NCI-H187 treated with DMSO at 0.1 percent for 48 hours (cell line): ENCODE measurements around the gene TESK2.
"Not testable (repeated sequence)": the region's sequence is repeated elsewhere in the genome, so short reads cannot be mapped to it uniquely, and the experiment has no call there.

Source experiments
- DNase-seq: peaks from one replicate; lab custom pipeline; 2025; lab: John Stamatoyannopoulos, UW

The TESK2 gene

GRCh38 chr1:45510036-45510971, 19.3 kb upstream of the TESK2 start:
- DNase-seq: no peak

GRCh38 chr1:45508295-45509151, 17.6 kb upstream of the TESK2 start:
- no peak for DNase-seq

- no peak for DNase-seq
These were observed 16.9 kb upstream of the TESK2 start for GRCh38 chr1:45507893-45508292.

- no peak for DNase-seq
These were observed 16.2 kb upstream of the TESK2 start for GRCh38 chr1:45507195-45507594.

- no peak for DNase-seq
These were observed 12.7 kb upstream of the TESK2 start for GRCh38 chr1:45503462-45504360.

- DNase-seq: no peak
These were observed 10.5 kb upstream of the TESK2 start for GRCh38 chr1:45501505-45501859.

- DNase-seq: no peak
These were observed 8.4 kb upstream of the TESK2 start for GRCh38 chr1:45499415-45499769.

- no peak for DNase-seq
These were observed 7.3 kb upstream of the TESK2 start for GRCh38 chr1:45498279-45498678.

GRCh38 chr1:45493116-45493697, 2.2 kb upstream of the TESK2 start:
- DNase-seq: peak; percentile 30

- no peak for DNase-seq
These were observed 1.7 kb upstream of the TESK2 start for GRCh38 chr1:45492691-45493090.

- DNase-seq: no peak
These were observed 711 bp upstream of the TESK2 start for GRCh38 chr1:45491487-45492260.

GRCh38 chr1:45490121-45490625, 790 bp downstream of the TESK2 start:
- DNase-seq: no peak

GRCh38 chr1:45489379-45489778, 1.6 kb downstream of the TESK2 start:
- not testable (repeated sequence) for DNase-seq

GRCh38 chr1:45488666-45489377, 2.1 kb downstream of the TESK2 start:
- no peak for DNase-seq

GRCh38 chr1:45485949-45486348, 5.0 kb downstream of the TESK2 start:
- DNase-seq: no peak

- no peak for DNase-seq
These were observed 11.8 kb downstream of the TESK2 start for GRCh38 chr1:45479039-45479748.

GRCh38 chr1:45478121-45478814, 12.7 kb downstream of the TESK2 start:
- no peak for DNase-seq

- DNase-seq: no peak
These were observed 13.3 kb downstream of the TESK2 start for GRCh38 chr1:45477646-45478045.

GRCh38 chr1:45474194-45474593, 16.8 kb downstream of the TESK2 start:
- not testable (repeated sequence) for DNase-seq
